ENCODE measurements around the gene RAB27A.

Gene RAB27A

DNA sequence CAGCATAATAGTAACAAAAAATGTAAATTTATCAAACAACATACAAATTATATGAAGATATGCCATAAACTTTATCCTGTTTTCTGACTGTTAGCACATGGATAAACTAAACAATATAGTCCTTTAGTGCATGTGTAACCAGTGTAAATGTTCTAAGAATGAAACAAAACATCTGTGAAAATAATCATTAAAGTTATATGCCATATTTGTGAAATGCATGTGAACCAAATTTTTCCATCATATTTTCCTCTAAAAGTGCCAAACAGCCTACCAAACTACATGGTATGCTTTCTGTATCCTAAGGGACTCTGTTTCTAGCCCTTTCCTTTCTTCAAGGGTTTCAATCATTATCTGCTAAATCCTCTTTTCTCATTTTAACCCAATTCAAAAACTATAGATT is 69.0 kb downstream of the RAB27A start:
- no peak for TF ChIP-seq POLR2AphosphoS5 (IDR thresholded peaks at IDR 0.05; ENCODE audit: low read depth, low read length)
- no peak for TF ChIP-seq SIN3A (IDR thresholded peaks at IDR 0.05; ENCODE audit: borderline replicate concordance, insufficient read depth, low read length)
- TF ChIP-seq, protein P1, sequence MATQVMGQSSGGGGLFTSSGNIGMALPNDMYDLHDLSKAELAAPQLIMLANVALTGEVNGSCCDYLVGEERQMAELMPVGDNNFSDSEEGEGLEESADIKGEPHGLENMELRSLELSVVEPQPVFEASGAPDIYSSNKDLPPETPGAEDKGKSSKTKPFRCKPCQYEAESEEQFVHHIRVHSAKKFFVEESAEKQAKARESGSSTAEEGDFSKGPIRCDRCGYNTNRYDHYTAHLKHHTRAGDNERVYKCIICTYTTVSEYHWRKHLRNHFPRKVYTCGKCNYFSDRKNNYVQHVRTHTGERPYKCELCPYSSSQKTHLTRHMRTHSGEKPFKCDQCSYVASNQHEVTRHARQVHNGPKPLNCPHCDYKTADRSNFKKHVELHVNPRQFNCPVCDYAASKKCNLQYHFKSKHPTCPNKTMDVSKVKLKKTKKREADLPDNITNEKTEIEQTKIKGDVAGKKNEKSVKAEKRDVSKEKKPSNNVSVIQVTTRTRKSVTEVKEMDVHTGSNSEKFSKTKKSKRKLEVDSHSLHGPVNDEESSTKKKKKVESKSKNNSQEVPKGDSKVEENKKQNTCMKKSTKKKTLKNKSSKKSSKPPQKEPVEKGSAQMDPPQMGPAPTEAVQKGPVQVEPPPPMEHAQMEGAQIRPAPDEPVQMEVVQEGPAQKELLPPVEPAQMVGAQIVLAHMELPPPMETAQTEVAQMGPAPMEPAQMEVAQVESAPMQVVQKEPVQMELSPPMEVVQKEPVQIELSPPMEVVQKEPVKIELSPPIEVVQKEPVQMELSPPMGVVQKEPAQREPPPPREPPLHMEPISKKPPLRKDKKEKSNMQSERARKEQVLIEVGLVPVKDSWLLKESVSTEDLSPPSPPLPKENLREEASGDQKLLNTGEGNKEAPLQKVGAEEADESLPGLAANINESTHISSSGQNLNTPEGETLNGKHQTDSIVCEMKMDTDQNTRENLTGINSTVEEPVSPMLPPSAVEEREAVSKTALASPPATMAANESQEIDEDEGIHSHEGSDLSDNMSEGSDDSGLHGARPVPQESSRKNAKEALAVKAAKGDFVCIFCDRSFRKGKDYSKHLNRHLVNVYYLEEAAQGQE (IDR thresholded peaks at IDR 0.05; ENCODE audit: insufficient read depth in 1 of 2, low read depth in 2 of 2, low read length in 2 of 2) = no peak
- no peak for TF ChIP-seq FOXP2 (optimal IDR thresholded peaks at IDR 0.05; ENCODE audit: borderline replicate concordance, extremely low read depth, extremely low read length, insufficient read depth)
- TF ChIP-seq TAF1 (IDR thresholded peaks at IDR 0.05; ENCODE audit: borderline replicate concordance, insufficient read depth, low read length) = no peak

DNA sequence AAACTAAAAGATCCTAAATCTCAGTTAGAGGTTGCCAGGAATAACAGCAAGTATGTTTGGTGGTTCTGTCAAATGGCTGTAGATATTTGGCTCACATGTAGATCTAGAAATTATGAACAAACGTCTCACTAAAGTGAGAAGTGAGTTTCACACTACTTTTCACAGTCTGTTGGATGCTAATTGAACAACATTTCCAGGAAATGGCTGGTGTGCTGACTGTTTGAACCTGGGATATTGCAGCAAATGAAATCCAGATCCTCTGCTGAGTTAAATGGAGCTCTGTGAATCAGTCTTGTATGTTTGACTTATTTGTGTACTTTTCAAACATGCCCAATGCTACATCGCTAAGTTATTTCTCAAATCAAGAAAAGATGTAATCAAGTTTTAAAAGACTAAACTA is 71.6 kb downstream of the RAB27A start:
- TF ChIP-seq, protein P1 (IDR thresholded peaks at IDR 0.05; ENCODE audit: insufficient read depth in 1 of 2, low read depth in 2 of 2, low read length in 2 of 2) = no peak
- TF ChIP-seq SIN3A (IDR thresholded peaks at IDR 0.05; ENCODE audit: borderline replicate concordance, insufficient read depth, low read length) = no peak
- no peak for TF ChIP-seq FOXP2 (optimal IDR thresholded peaks at IDR 0.05; ENCODE audit: borderline replicate concordance, extremely low read depth, extremely low read length, insufficient read depth)
- TF ChIP-seq TAF1 (IDR thresholded peaks at IDR 0.05; ENCODE audit: borderline replicate concordance, insufficient read depth, low read length) = no peak
- no peak for TF ChIP-seq POLR2AphosphoS5 (IDR thresholded peaks at IDR 0.05; ENCODE audit: low read depth, low read length)

DNA sequence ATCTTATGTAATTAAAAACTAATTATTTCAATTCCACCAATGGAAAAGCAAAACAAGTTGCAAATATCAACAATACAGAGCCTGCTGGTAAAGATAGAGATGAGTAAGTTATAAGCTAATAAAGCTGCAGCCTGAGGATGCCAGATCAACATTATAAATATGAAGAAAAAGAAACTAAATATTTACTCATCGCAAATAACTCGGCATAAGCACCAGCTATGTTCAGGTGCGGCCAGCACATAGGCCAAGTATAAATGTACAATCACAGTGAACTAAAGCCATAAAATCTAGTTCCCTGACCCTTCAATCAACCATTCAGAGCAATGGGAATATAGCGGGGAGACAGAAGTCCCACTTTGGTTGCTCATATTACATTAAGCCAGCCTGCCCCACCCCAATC is 85.1 kb downstream of the RAB27A start:
- TF ChIP-seq, protein P1 (IDR thresholded peaks at IDR 0.05; ENCODE audit: insufficient read depth in 1 of 2, low read depth in 2 of 2, low read length in 2 of 2) = no peak

DNA sequence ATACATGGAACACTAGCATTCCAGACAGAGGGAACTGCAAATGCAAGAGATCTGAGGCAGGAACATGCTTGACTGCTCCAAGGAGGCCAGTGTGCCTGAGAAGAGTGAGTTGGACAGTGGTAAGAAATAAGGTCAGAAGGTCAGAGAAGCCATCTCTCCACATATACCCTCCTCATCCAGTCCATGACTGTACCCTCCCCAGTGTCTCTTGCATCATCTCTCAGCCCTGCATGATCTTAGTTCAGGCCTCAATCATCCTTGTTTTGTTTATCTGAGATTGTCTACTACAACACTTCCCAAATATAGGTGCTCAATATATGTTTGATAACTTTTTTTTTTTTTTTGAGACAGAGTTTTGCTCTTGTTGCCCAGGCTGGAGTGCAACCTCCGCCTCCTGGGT is 87.4 kb downstream of the RAB27A start:
- TF ChIP-seq TAF1 (IDR thresholded peaks at IDR 0.05; ENCODE audit: borderline replicate concordance, insufficient read depth, low read length) = no peak
- TF ChIP-seq SIN3A (IDR thresholded peaks at IDR 0.05; ENCODE audit: borderline replicate concordance, insufficient read depth, low read length) = no peak
- TF ChIP-seq FOXP2 (optimal IDR thresholded peaks at IDR 0.05; ENCODE audit: borderline replicate concordance, extremely low read depth, extremely low read length, insufficient read depth) = no peak
- TF ChIP-seq POLR2AphosphoS5 (IDR thresholded peaks at IDR 0.05; ENCODE audit: low read depth, low read length) = no peak
- TF ChIP-seq, protein P1 (IDR thresholded peaks at IDR 0.05; ENCODE audit: insufficient read depth in 1 of 2, low read depth in 2 of 2, low read length in 2 of 2) = no peak

DNA sequence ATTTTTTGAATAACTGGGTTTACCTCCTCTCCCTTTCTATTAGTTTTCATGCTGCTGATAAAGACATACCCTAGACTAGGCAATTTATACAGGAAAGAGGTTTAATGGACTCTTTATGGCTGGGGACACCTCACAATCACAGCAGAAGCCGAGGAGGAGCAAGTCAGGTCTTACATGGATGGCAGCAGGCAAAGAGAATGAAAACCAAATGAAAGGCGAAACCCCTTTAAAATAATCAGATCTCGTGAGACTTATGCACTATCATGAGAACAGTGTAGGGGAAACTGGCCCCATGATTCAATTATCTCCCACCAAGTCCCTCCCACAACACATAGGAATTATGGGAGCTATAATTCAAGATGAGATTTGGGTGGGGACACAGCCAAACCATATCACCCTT is 90.9 kb downstream of the RAB27A start:
- TF ChIP-seq TAF1 (IDR thresholded peaks at IDR 0.05; ENCODE audit: borderline replicate concordance, insufficient read depth, low read length) = no peak
- TF ChIP-seq, protein P1 (IDR thresholded peaks at IDR 0.05; ENCODE audit: insufficient read depth in 1 of 2, low read depth in 2 of 2, low read length in 2 of 2) = no peak
- TF ChIP-seq SIN3A (IDR thresholded peaks at IDR 0.05; ENCODE audit: borderline replicate concordance, insufficient read depth, low read length) = no peak
- TF ChIP-seq POLR2AphosphoS5 (IDR thresholded peaks at IDR 0.05; ENCODE audit: low read depth, low read length) = no peak
- TF ChIP-seq FOXP2 (optimal IDR thresholded peaks at IDR 0.05; ENCODE audit: borderline replicate concordance, extremely low read depth, extremely low read length, insufficient read depth) = no peak

Measured in PFSK-1 (cell line).